KMS-11 (cell line): ENCODE measurements around the gene TSR3.

Experiments
- H2AFZ ChIP-seq: fragments of 200-600 bp; sonication (generic); 2 replicates; pipeline ENCODE4 v1.6.1; 2016; ENCODE audit warnings: antibody characterized with exemption, mixed run types, low read depth
- H3K27ac ChIP-seq: fragments of 200-600 bp; sonication (generic); 2 replicates; pipeline ENCODE4 v1.6.1; 2016; ENCODE audit warnings: mild to moderate bottlenecking, mixed run types
- H3K27me3 ChIP-seq: fragments of 200-600 bp; sonication (generic); 2 replicates; pipeline ENCODE4 v1.6.1; 2017; ENCODE audit warnings: mild to moderate bottlenecking, low read depth, mixed run types, moderate library complexity; ENCODE audit not compliant: insufficient read depth
- H3K36me3 ChIP-seq: fragments of 200-600 bp; sonication (generic); 2 replicates; pipeline ENCODE4 v1.6.1; 2017; ENCODE audit warnings: mild to moderate bottlenecking, mixed run types; ENCODE audit not compliant: insufficient read depth
- H3K4me1 ChIP-seq: fragments of 200-600 bp; sonication (generic); 2 replicates; pipeline ENCODE4 v1.6.1; 2016; ENCODE audit warnings: mild to moderate bottlenecking, low read depth, mixed run types; ENCODE audit not compliant: poor library complexity, severe bottlenecking
- H3K4me2 ChIP-seq: fragments of 200-600 bp; sonication (generic); 2 replicates; pipeline ENCODE4 v1.7.0; 2016; ENCODE audit warnings: mild to moderate bottlenecking, mixed run types
- H3K4me3 ChIP-seq: fragments of 200-600 bp; sonication (generic); IDR thresholded peaks from 2 replicates; pipeline ENCODE4 v1.6.1; 2017; ENCODE audit warnings: low read depth, low read length, mixed read lengths; ENCODE audit not compliant: insufficient read depth
- H3K79me2 ChIP-seq: fragments of 200-600 bp; sonication (generic); 2 replicates; pipeline ENCODE4 v1.6.1; 2016; ENCODE audit warnings: low read depth, mixed run types; ENCODE audit not compliant: insufficient read depth
- H3K9ac ChIP-seq: fragments of 200-600 bp; sonication (generic); 2 replicates; pipeline ENCODE4 v1.6.1; 2016; ENCODE audit warnings: mild to moderate bottlenecking, mixed run types
- H4K20me1 ChIP-seq: fragments of 200-600 bp; sonication (generic); 2 replicates; pipeline ENCODE4 v1.6.1; 2016; ENCODE audit warnings: mild to moderate bottlenecking, mixed run types; ENCODE audit not compliant: insufficient read depth
- CTCF ChIP-seq: fragments of 200-600 bp; sonication (generic); conservative IDR thresholded peaks from 2 replicates; pipeline ENCODE4 v1.6.1; 2017; ENCODE audit warnings: low read depth, mild to moderate bottlenecking, antibody characterized with exemption, low read length, moderate library complexity, mixed read lengths

Gene TSR3

GRCh38 chr16:1320097-1320496 is 31.6 kb downstream of the TSR3 start:
- Histone ChIP-seq H3K27me3 (no peaks in the 10 kb centered on the region), H4K20me1 (no peaks in the 10 kb centered on the region), H3K79me2 (peaks cover 14% of the 10 kb centered on the region), H3K36me3 (peaks cover 20% of the 10 kb centered on the region; the same call in 1 of the 2 replicates), H3K4me3 (no peak overlapping the region), H3K4me1 (no peaks in the 10 kb centered on the region), H3K4me2 (no peak overlapping the region), H3K9ac (no peak overlapping the region), H3K27ac (no peak overlapping the region), H2AFZ (no peak overlapping the region)
- TF ChIP-seq CTCF: no peak

- Histone ChIP-seq H3K4me3 (no peak overlapping the region), H4K20me1 (peaks cover 4% of the 10 kb centered on the region; the same call in 1 of the 2 replicates), H3K27me3 (no peaks in the 10 kb centered on the region), H3K27ac (no peak overlapping the region), H3K36me3 (peaks cover 24% of the 10 kb centered on the region; the same call in 1 of the 2 replicates), H3K9ac (no peak overlapping the region), H3K4me2 (no peak overlapping the region), H2AFZ (no peak overlapping the region), H3K79me2 (peaks cover 24% of the 10 kb centered on the region), H3K4me1 (no peaks in the 10 kb centered on the region)
- TF ChIP-seq CTCF: no peak
Observed at GRCh38 chr16:1319041-1319440, 32.6 kb downstream of the TSR3 start.

- Histone ChIP-seq H3K27ac (no peak overlapping the region), H3K4me2 (no peak overlapping the region), H3K36me3 (peaks cover 24% of the 10 kb centered on the region; the same call in 1 of the 2 replicates), H3K27me3 (no peaks in the 10 kb centered on the region), H3K9ac (no peak overlapping the region), H2AFZ (no peak overlapping the region), H3K79me2 (peaks cover 32% of the 10 kb centered on the region), H4K20me1 (peaks cover 9% of the 10 kb centered on the region; the same call in 1 of the 2 replicates), H3K4me1 (no peaks in the 10 kb centered on the region), H3K4me3 (no peak overlapping the region)
- no peak for TF ChIP-seq CTCF
Observed at GRCh38 chr16:1318268-1318545, 33.5 kb downstream of the TSR3 start.

GRCh38 chr16:1317479-1318267 is 34.0 kb downstream of the TSR3 start:
- Histone ChIP-seq H3K79me2 (peaks cover 37% of the 10 kb centered on the region), H2AFZ (no peak overlapping the region), H3K4me3 (no peak overlapping the region), H4K20me1 (peaks cover 15% of the 10 kb centered on the region; the same call in 1 of the 2 replicates), H3K4me2 (no peak overlapping the region), H3K9ac (no peak overlapping the region), H3K36me3 (peaks cover 28% of the 10 kb centered on the region; the same call in 1 of the 2 replicates), H3K4me1 (no peaks in the 10 kb centered on the region), H3K27me3 (no peaks in the 10 kb centered on the region), H3K27ac (no peak overlapping the region)
- no peak for TF ChIP-seq CTCF
